Stimulated activated CD4-positive, alpha-beta T cell treated with anti-CD3 and anti-CD28 coated beads, Interleukin-1b, Interleukin-23, amount 100 ng/mL, for 1 hour (primary cell): ENCODE measurements around the gene GRHL1.

Source experiments
- DNase-seq, 2 donors: peaks; one replicate each; pipeline ENCODE4 v3.0.0-alpha.2; 2020; ENCODE audit warnings: low read depth in 2 of 2

Gene GRHL1

GRCh38 chr2:10042301-10043161 is 91.0 kb downstream of the GRHL1 start:
- no peak for DNase-seq

GRCh38 chr2:10043256-10043905 is 91.9 kb downstream of the GRHL1 start, which contains the start of gene KLF11:
Gene KLF11 (plus strand): TSS chr2:10043550. CDS start chr2:10043717, 167 bp downstream.
- peak; percentile 63 to 69 for DNase-seq

GRCh38 chr2:10043906-10044601 is 92.6 kb downstream of the GRHL1 start:
- DNase-seq, result peak; percentile 77 to 95

GRCh38 chr2:10045561-10046355 is 94.3 kb downstream of the GRHL1 start:
- DNase-seq, result no peak

- no peak for DNase-seq
Observed at GRCh38 chr2:10046931-10047330, 95.4 kb downstream of the GRHL1 start.

- DNase-seq, result no peak
Observed at GRCh38 chr2:10047616-10048500, 96.4 kb downstream of the GRHL1 start.

- DNase-seq, result no peak
Observed at GRCh38 chr2:10048501-10049171, 97.1 kb downstream of the GRHL1 start.
